ENCODE measurements around the gene ITPR2.
A peak's percentile ranks its signal among the peaks of the same experiment; 100 is the strongest.
"Not testable (repeated sequence)": the region's sequence is repeated elsewhere in the genome, so short reads cannot be mapped to it uniquely, and the experiment has no call there.

Gene ITPR2

DNA sequence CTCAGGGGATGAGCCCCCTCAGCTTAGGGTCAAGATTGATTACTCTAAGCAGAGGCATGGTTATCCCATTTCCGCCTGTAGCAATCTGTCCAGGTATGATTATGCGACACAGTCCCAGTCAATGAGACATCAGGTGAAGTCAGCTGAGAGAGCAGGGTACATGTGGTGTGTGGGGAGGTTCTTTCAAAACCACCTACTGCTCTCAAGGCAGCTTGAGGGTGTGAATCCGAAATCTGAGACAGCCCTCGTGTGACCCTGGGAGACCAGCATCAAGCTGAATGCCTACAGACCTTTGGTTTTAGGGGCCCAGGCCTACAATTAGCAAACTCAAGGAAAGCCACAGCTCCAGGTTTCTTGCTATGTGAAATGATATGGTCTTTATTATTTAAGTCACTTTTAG is 275.7 kb downstream of the ITPR2 start:
- no peak for DNase-seq (ENCODE audit: low read depth)

DNA sequence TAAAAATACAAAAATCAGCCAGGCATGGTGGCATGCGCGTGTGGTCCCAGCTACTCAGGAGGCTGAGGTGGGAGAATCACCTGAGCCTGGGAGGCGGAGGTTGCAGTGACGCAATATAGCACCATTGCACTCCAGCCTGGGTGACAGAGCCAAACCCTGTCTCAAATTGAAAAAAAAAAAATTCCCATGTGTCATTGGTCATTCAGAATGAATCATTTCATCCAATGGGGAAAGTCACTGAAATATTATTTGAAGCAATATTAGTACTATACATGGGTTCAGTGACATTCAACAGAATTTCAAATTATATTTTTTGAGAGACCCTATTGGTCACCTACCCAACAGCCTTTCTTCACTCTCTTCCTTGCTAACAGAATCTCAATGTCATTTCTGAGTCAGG is 276.1 kb downstream of the ITPR2 start:
- no peak for DNase-seq (ENCODE audit: low read depth)

DNA sequence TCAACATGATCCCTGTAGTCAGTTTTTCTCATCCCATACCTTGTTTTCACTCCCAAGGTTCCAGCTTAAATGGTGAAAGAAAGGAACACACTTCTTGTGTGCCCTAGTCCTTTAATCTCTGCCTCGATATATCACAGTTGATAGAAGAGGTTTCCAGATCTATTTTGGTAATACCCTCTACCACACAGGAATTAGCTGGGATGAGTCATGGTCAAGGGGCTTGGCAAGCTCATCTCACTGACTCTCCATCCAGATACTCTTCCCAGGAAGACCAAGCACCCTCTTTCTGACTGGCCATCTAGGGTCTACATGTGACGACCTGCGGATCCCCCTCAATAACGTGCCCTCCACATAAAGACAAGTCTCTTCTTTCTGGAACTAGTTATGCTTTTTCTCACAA is 277.9 kb downstream of the ITPR2 start:
- no peak for DNase-seq (ENCODE audit: low read depth)

DNA sequence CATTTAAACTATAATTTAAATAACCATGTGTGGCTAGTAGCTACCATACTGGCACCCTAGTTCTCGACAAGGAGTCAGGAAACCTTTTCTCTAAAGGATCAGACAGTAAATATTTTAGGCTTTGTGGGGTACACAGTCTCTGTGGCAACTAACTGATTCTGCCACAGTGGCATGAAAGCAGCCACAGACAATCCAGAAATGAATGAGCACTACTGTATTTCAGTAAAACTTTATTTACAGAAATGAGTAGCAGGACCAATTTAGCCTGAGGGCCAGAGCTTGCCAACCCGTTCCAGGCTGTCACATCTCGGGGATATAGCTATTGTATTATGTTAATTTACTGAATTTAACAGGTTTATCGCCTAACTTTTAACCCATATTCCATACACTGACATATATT is 278.7 kb downstream of the ITPR2 start:
- no peak for DNase-seq (ENCODE audit: low read depth)

DNA sequence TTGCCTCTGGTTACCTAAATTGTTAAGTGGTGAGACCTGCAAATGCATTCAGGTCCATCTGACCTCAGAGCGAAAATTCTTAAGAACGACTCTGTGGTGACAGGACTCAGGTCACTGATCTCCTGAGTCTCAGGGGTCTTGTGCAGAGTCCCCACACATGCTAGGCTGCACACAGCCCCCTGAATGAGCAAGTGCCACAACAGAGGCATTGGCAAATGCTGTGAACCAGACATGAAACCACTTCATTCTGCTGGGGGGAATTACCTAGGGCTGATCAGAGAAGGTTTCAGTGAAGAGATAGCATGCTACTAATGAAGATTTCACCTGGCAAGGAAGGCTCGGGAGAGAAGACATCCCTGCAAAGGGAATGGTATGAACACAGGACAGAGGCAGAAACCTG is 281.6 kb downstream of the ITPR2 start:
- DNase-seq (ENCODE audit: low read depth) = no peak

DNA sequence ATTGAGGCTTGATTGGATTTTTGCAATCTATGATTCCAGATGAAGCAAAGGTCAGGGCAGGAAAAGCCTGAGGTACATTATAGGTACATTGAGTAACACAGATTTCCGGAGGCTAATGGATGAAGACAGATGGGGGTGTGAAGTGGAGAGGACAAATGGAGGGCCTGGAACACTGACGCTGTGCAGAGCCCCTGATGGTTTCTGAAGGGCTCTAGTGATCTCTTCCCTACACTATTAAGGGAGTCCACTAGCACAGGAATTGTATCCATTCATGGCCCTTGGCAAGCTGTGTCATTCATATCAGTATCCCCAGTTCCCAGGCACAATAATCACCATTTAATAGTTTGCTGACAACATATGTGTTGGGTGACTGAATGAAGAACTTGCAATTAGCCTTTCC is 284.8 kb downstream of the ITPR2 start:
- no peak for DNase-seq (ENCODE audit: low read depth)

DNA sequence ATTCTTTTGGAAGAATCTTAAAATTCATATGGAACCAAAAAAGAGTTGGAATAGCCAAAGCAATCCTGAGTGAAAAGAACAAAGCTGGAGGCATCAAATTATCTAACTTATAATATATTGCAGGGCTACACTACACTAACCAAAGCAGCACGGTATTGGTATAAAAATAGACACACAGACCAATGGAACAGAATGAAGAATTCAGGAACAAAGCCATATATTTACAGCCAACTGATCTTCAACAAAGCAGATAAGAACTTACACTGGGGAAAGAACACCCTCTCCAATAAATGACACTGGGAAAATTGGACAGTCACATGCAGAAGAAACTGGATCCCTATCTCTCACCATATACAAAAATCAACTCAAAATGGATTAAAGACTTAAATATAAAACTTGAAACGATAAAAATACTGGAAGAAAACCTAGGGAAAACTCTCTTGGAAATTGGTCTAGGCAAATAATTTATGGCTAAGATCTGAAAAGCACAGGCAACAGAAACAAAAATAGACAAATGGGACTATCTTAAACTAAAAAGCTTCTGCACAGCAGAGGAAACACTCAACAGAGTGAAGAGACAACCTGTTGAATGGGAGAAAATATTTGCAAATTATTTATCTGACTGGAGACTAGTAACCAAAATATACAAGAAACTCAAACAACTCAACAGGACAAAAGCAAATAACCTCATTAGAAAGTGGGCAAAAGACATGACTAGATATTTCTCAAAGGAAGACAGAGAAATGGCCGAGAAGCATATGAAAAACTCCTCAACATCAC is 286.3 kb downstream of the ITPR2 start:
- no peak for DNase-seq (ENCODE audit: low read depth)

DNA sequence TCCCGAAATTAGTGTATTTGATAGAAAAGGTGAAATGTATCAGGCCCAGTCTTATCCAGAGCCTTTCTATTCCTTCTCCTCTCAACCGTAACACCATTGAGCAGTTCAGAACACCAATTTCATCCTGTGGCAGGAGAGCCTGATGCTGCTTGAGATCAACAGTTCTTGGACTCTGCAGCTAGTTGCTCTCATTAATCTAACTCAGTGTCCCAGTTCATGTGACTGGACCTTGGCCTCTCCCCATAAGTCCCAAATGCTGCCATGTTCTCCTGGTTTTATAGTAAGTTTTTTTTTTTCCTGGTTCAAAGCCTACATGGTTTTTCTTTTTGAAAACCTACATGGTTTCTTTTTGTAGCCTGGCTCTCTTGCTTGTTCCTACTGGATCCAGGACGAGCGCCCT is 293.9 kb downstream of the ITPR2 start:
- no peak for DNase-seq (ENCODE audit: low read depth)

DNA sequence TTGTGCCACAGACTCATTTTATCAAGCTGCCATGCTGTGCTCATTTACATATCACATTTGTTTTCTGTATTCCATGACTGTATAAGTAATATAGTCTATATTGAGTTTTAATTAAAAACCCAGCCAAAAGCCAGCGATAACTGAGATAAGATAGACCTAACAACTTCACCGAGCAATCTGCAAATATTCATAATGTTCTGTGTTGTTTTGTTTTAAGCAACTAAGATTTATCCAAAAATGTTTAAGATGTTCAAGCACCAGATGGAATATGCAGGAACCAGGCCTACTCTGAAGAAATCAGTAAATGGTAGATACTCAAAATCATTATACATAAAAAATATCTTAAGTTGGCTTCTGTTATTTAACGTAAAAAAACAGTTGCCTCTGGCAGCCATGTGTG is 295.3 kb downstream of the ITPR2 start:
- DNase-seq (ENCODE audit: low read depth) = no peak

DNA sequence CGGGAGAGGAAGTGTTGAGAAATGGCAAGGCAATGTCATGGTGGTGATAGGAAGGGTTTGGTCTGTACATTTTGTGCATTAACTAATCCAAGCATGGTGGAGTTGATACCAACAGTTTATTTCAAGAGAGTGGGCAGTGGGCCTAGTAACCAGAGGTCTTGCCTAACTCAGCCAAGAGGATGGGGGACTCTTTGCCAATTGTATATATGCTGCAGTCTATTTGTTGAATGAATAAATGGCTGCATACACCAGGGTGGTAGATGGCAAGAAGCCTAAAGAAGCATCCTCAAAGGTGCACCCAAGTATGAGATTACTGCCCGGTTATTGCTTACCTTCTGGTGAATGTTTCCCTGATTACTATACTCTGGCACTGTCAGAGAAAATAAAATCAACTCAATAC is 295.9 kb downstream of the ITPR2 start:
- no peak for DNase-seq (ENCODE audit: low read depth)

DNA sequence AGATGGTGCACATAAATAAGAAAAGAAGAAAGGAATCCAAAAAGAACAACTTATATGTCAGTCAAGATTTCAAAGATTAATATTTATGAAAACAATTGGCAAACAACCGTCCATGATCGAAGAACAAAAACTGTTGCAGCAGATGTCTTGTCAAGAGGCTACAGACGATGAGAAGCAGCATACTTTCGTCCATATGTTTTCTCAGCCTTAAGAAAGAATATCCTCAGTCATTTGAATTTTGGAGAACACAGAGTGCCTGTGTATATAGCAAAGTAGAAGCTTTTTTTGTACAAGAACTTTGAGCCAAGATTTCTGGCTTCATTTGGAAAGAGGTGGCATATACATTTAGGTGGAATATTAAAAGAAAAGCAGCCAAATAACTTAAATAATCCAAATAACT is 297.2 kb downstream of the ITPR2 start:
- DNase-seq (ENCODE audit: low read depth) = no peak

DNA sequence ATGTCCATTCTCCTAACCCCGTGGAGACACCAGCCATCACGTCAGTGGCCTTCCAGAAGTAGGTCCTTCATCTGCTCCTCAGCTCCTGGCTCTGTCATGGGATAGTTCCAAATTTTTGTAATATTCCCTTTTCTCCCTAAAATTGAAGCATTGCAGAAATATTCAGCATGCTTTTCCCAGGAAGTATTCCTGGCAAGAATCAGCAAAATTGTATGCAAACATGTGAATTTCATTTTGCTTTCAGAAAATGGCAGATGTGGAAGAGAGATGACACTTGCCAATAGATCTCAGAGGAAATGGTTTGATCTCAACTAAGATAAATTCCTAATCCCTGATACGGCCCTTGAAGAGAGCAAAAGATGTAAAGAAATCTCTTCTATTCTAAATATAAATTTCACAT is 298.9 kb downstream of the ITPR2 start:
- DNase-seq (ENCODE audit: low read depth) = no peak

DNA sequence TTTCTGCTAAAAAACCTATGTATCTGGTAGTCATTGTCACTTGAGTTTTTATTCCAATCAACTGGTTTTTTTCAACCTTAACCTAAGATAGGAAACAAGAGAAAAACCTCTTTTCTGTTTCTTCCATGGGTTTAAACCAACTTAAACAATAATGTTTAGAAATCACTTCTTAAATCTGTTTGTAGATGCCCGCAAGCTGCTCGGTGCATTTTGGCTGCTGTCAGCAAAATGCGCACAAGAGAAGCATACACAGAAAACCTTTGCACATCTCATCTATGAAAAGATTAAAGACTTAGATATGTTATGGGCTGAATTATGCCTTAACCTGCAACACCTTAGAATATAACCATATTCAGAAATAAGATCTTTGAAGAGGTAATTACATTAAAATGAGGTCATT is 299.8 kb downstream of the ITPR2 start:
- no peak for DNase-seq (ENCODE audit: low read depth)

DNA sequence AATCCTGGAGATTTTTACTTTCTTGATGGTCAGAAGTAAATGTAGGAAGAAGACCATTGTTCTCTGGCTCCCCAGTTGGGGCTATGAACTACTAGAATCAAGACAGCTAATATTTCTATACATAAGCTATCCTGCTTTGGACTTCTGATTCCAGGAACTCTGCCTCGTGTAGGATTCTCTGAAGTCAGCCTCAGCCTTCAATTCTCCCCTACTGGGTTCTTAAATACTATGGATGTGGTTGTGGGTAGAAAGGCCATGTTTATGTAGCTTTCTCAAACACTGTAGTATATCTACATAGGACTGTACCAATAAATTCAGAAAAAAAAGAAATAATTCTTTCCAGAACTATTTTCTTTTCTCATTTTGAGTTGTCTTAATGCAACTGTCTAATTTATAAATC is 302.5 kb downstream of the ITPR2 start:
- no peak for DNase-seq (ENCODE audit: low read depth)

DNA sequence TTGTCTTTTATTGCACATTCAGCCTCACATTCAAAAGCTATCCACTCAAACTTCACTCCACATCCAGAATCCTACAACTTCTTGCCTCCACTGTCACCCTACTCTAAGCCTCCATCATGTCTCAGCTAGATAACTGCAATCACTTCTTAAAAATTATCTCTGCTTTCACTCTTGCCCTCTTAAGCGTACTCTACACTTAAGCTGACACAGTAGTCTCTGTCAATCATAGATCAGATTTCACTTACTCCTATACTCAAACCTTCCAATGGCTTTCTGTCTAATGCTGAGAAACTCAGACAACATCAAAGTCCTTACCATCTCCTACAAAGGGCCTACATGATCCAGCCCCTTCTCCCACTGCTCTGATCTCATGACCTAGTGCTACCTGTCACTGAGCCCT is 304.1 kb downstream of the ITPR2 start:
- no peak for DNase-seq (ENCODE audit: low read depth)

DNA sequence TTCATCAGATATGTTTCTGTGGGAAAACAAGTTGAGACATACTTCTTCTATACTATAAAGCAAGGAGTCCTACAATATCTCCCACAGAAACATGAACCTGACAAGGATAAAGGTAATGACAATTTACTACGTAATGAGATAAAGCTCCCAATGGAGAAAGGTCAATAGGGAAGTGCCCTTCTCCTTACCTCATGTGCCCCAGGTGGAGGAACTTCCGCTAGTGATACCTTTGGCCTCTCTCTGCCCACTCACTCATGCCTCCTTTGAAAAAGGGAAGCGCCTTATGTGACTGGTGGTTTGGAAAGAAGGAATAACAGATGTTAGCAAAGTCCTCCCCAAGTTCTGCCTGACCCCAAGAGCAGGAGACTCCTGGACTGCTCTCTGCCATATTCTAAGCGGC is 305.3 kb downstream of the ITPR2 start:
- DNase-seq (ENCODE audit: low read depth) = no peak

DNA sequence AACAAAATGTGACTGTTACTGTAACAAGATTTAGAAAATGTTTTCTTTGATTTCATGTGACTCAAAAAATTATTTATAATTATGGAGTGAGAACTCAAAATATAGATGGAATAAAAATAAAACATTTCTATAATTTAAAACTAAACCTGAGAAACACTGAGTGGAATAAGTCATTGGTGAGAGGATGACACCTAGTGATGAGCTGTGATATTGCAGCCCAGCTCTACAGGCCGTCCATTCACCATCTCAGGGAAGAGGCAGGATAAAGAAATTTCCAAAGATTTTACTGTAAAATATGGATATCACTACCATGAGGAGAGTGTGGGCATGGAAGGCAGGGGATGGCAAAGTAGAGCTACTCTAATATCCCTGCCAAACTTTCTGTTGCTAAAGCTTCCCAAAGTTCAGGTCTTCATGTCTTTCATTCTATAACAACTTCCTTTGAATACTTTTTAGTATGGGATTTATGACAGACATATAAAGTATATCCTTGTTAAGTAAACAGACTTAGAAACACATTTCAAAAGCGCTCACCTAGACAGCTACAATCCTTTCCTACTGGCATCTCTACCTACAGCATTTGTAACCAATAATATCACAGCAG is 308.0 kb downstream of the ITPR2 start:
- DNase-seq (ENCODE audit: low read depth) = no peak

DNA sequence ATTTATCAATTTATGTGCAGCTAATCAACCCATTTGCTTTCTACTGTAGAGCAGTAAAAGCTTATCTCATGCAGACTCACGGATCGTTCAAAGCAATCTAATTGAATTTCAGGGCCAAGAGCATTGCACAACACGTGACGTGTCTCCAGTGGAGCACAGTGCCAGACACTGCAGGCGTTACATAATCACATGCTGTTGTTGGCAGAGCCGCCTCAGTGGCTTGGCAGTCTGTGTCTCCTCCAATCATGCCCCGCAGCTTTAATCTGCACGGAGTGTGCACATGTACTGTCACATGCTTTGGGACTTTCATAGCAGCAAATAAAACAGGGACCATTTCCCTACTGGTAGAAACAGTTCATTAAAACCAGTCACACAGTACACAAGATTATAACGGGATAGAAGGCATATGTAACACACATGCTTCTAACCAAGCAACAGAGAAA is 309.3 kb downstream of the ITPR2 start:
- peak; percentile 76 for DNase-seq (ENCODE audit: low read depth)

DNA sequence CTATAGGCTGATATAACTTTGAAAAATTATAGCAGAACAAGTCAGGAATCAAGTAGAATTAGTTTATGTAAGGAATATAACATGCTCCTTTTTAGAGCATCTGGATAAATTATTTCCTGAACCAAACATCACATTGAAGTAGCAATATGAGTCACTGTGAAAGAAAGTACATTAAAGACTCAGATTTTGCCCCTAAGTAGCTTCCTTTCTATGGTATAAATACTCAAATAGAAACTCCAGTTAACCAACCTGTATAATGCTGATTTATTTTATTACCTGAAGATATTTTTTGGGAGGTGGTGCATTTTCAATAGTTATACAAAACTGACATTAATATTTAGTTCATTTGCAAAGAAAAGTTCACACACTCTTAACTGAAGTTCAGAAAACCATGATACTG is 312.1 kb downstream of the ITPR2 start:
- DNase-seq (ENCODE audit: low read depth) = no peak

DNA sequence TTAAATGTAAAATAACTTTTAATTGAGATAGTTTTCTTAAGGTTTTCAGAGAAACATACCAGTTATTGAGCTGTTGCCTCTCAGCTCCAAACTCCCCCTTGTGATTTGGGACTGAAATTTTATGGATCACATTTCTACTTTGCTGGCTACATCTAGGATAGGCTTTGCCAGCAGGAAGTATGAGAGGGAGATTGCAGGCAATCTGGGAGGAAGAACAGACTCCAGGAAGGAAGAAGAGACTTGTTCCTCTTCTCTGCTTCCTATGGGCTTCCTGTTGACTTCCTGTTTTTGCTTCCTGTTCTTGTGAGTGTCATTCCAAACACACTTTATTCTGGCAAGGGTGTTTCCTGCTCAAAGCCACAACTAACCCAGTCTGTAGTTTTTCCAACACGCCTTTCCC is 312.9 kb downstream of the ITPR2 start:
- no peak for DNase-seq (ENCODE audit: low read depth)

DNA sequence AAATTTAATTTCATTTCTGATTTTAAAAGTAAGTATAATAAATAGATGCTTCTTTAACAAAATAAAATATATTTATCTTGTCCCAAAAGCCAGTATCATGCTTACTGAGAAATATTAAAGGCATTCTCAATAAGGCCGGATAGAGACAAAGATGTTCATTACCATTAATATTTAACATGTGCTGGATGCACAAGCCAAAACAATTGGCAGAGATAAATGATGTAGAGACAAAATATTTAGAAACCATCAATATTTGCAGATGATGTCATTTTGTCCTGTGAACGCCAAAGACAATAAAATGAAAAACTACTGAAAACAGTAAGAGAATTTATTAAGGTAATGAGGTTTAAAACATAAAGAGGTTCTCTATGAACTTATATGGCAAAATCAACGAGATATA is 313.5 kb downstream of the ITPR2 start:
- DNase-seq (ENCODE audit: low read depth) = no peak

DNA sequence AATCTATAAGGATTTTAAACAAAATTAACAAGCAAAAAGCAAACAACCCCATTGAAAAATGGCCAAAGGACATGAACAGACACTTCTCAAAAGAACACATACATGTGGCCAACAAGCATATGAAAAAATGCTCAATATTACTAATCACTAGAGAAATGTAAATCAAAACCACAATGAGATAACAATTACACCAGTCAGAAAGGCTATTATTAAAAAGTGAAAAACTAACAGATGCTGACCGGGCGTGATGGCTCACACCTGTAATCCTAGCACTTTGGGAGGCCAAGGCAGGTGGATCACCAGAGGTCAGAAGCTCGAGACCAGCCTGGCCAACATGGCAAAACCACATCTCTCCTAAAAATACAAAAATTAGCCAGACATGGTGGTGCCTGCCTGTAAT is 315.7 kb downstream of the ITPR2 start:
- DNase-seq (ENCODE audit: low read depth) = not testable (repeated sequence)

DNA sequence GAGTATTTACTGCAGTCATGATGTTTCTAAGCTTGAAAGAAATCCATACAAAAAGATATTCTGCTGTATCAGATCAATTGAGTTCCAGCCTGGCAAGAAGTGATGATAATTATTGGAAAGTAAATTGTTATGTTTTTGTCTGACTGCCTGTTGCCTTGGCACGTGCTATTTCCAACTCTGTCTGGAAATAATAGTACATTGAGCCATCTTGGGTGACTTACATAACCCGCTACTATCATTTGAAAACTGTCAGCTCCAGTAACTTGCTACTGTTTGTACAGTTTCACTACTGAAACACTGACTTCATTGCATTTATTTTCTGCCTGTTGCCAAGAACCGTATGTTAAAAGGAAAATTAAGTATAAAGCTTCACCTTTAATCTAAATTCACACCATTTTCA is 318.6 kb downstream of the ITPR2 start:
- no peak for DNase-seq (ENCODE audit: low read depth)

DNA sequence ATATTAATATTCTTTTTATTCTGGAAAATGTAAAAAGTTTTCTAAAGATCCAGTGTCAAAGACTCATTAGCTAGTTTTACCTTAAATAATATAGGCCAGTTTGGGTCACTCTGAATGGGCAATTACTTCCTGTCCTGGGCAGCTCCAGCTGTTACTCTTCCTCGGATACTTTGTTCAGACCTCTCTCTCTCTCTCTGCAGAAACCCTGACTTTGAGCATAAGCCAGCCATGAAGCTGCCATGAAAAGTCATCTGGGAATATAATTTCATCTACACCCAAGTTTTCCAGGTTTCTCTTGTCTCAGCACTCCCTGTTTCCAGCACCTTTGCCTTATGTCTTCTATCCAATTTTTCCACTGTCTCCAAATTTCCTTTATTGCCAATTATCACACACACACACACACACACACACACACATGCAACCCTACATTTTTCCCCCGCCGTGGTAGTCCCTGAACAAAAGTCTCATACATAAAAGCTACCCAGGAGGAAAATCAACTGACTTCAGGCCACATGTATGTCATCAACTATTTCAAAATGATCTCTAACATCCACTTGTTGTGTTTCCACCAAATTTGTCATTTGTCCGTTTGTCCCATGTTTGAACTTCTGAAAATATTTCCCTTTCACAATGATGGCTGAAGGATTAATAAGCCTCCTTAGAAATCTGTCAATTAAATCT is 319.5 kb downstream of the ITPR2 start:
- DNase-seq (ENCODE audit: low read depth) = no peak

All from HS-5 (cell line).